ENCODE results near the gene KLHL29.

- TF ChIP-seq CTCF (IDR thresholded peaks at IDR 0.05) = no peak
- no peak for TF ChIP-seq EP300 (IDR thresholded peaks at IDR 0.05)
- TF ChIP-seq POLR2A (IDR thresholded peaks at IDR 0.05) = no peak
Observed at GRCh38 chr2:23707096-23707495, 322.1 kb downstream of the KLHL29 start.

Measured in ovary (tissue), 3 donors.